ENCODE data around the gene RING1. TPM values are rescaled to one million over a fixed set of nuclear protein-coding genes. Genes with fewer than 3 reads are reported as not detected.

Gene RING1
- total RNA-seq, 5 donors from 2014 or later (not counting 1 experiment from before 2014, with no cell fraction given) = 37.7 to 43.8 (median 42.6) TPM

DNA sequence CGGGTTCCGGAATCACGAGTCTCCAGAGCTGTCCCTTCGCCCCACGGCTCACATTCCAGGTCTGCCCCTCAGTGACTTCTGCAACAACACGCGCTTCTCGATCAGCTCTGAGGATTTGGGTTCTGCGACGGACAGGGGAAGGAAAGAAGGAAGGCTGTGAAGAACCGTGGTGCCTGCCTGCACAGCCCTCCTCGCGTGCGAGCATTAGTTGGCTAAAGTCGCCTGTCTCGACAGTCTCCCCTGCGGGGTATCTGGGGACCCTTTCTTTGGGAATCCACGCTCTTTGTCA lies 40.3 kb downstream of the RING1 start:
- no peaks in the 10 kb centered on the region for H3K27me3 Mint-ChIP-seq
- Histone ChIP-seq H3K4me1 (ENCODE audit: control insufficient read depth in 1 of 2, extremely low read depth in 1 of 2, insufficient read depth in 2 of 2, low read length in 2 of 2) (peaks cover 19 to 31% of the 10 kb centered on the region in 2 experiments), H3K9me3 (no peaks in the 10 kb centered on the region), H3K4me3 (ENCODE audit: control insufficient read depth in 1 of 2, extremely low read depth in 1 of 2, low read length in 1 of 2) (peak overlapping the region; percentile 58 to 83), H3K27me3 (replicated peaks in 1 of 2; ENCODE audit: control insufficient read depth in 2 of 2, extremely low read depth in 1 of 2, insufficient read depth in 2 of 2, low read length in 1 of 2) (peaks cover 0 to 2% of the 10 kb centered on the region in 2 experiments), H3K36me3 (ENCODE audit: control insufficient read depth in 2 of 2, extremely low read depth in 1 of 2, insufficient read depth in 1 of 2, low read length in 1 of 2) (peaks cover 0 to 16% of the 10 kb centered on the region in 2 donors), H3K27ac (ENCODE audit: low read length) (peak overlapping the region; percentile 95)
- no peaks in the 10 kb centered on the region for H3K9me3 Mint-ChIP-seq
- H3K4me3 Mint-ChIP-seq = peak overlapping the region; percentile 87 to 97 (median 87)
- peak overlapping the region; percentile 98 for H3K27ac Mint-ChIP-seq
- ChIA-PET CTCF (interaction anchor here in 1 of 2 donors (0.6 to 2.3 kb wide), 28 partner anchors 12 to 380 kb away, joined by 3 to 16 read pairs (median 6); partner anchors contain the start of genes HLA-DPA1, HLA-DPB1, HSD17B8 and PFDN6), POLR2A (interaction anchor here (0.6 to 1.1 kb wide), 3 partner anchors 23 to 75 kb away, joined by 3 to 4 read pairs (median 3); no protein-coding TSS in a partner anchor)
- WGBS (ENCODE audit: insufficient coverage) = 0% methylated on average over 18 of the region's 18 CpGs
- peaks cover 38 to 39% (median 39%) of the 10 kb centered on the region in 3 donors for H3K4me1 Mint-ChIP-seq
- ATAC-seq (replicated peaks in 1 of 4) (peak; percentile 12 to 34 (median 20)), DNase-seq (peak in 6 of 35 experiments; percentile 34 to 56 (median 45))
- H3K36me3 Mint-ChIP-seq = peaks cover 5% of the 10 kb centered on the region

- CTCF ChIA-PET = interaction anchor here in 1 of 2 donors (0.6 to 2.3 kb wide), 28 partner anchors 11 to 381 kb away, joined by 3 to 16 read pairs (median 5); partner anchors contain the start of genes HLA-DPB1, HSD17B8, PFDN6 and RGL2
- peaks cover 38 to 39% (median 39%) of the 10 kb centered on the region in 3 donors for H3K4me1 Mint-ChIP-seq
- 1% methylated on average over 51 of the region's 58 CpGs for WGBS (ENCODE audit: insufficient coverage)
- peak; percentile 91 to 99 (median 94) for DNase-seq
- peak overlapping the region; percentile 87 to 97 (median 87) for H3K4me3 Mint-ChIP-seq
- Histone ChIP-seq H3K27me3 (replicated peaks in 1 of 2; ENCODE audit: control insufficient read depth in 2 of 2, extremely low read depth in 1 of 2, insufficient read depth in 2 of 2, low read length in 1 of 2) (peaks cover 0 to 2% of the 10 kb centered on the region in 2 experiments), H3K36me3 (ENCODE audit: control insufficient read depth in 2 of 2, extremely low read depth in 1 of 2, insufficient read depth in 1 of 2, low read length in 1 of 2) (peaks cover 0 to 16% of the 10 kb centered on the region in 2 donors), H3K27ac (ENCODE audit: low read length) (peak overlapping the region; percentile 95), H3K4me1 (ENCODE audit: control insufficient read depth in 1 of 2, extremely low read depth in 1 of 2, insufficient read depth in 2 of 2, low read length in 2 of 2) (peaks cover 19 to 31% of the 10 kb centered on the region in 2 experiments), H3K4me3 (ENCODE audit: control insufficient read depth in 1 of 2, extremely low read depth in 1 of 2, low read length in 1 of 2) (peak overlapping the region; percentile 58 to 83), H3K9me3 (no peaks in the 10 kb centered on the region)
- POLR2A ChIA-PET = interaction anchor here (0.6 to 1.1 kb wide), 5 partner anchors 22 to 277 kb away, joined by 3 read pairs; no protein-coding TSS in a partner anchor
- H3K27me3 Mint-ChIP-seq = no peaks in the 10 kb centered on the region
- H3K27ac Mint-ChIP-seq = peak overlapping the region; percentile 98
- ATAC-seq (replicated peaks in 1 of 4) = peak; percentile 87 to 90 (median 90)
- H3K36me3 Mint-ChIP-seq = peaks cover 5% of the 10 kb centered on the region
- no peaks in the 10 kb centered on the region for H3K9me3 Mint-ChIP-seq
Measured at GRCh38 chr6:33248932-33249731, 40.8 kb downstream of the RING1 start.

GRCh38 chr6:33249732-33250630 lies 41.7 kb downstream of the RING1 start:
- CTCF ChIA-PET = interaction anchor here in 1 of 2 donors (1.0 to 2.3 kb wide), 14 partner anchors 14 to 316 kb away, joined by 3 to 16 read pairs (median 8); partner anchors contain the start of genes RGL2, RING1, RPS18 and VPS52
- Mint-ChIP-seq H3K9me3 (no peaks in the 10 kb centered on the region), H3K27ac (peak overlapping the region; percentile 98), H3K4me3 (peak overlapping the region; percentile 87 to 97 (median 87)), H3K27me3 (no peaks in the 10 kb centered on the region), H3K4me1 (peaks cover 38 to 39% (median 39%) of the 10 kb centered on the region in 3 donors), H3K36me3 (peaks cover 5% of the 10 kb centered on the region)
- Histone ChIP-seq H3K36me3 (ENCODE audit: control insufficient read depth in 2 of 2, extremely low read depth in 1 of 2, insufficient read depth in 1 of 2, low read length in 1 of 2) (peaks cover 0 to 16% of the 10 kb centered on the region in 2 donors), H3K4me3 (ENCODE audit: control insufficient read depth in 1 of 2, extremely low read depth in 1 of 2, low read length in 1 of 2) (peak overlapping the region; percentile 58 to 83), H3K27me3 (replicated peaks in 1 of 2; ENCODE audit: control insufficient read depth in 2 of 2, extremely low read depth in 1 of 2, insufficient read depth in 2 of 2, low read length in 1 of 2) (peaks cover 0 to 2% of the 10 kb centered on the region in 2 experiments), H3K9me3 (no peaks in the 10 kb centered on the region), H3K27ac (ENCODE audit: low read length) (peak overlapping the region; percentile 95), H3K4me1 (ENCODE audit: control insufficient read depth in 1 of 2, extremely low read depth in 1 of 2, insufficient read depth in 2 of 2, low read length in 2 of 2) (peaks cover 19 to 31% of the 10 kb centered on the region in 2 experiments)
- 26% methylated on average over 11 of the region's 15 CpGs for WGBS (ENCODE audit: insufficient coverage)
- POLR2A ChIA-PET = interaction anchor here in 1 of 2 donors (0.7 to 1.0 kb wide), 3 partner anchors 51 to 278 kb away, joined by 3 read pairs; no protein-coding TSS in a partner anchor
- DNase-seq (no peak), ATAC-seq (replicated peaks in 1 of 4) (no peak)

DNA sequence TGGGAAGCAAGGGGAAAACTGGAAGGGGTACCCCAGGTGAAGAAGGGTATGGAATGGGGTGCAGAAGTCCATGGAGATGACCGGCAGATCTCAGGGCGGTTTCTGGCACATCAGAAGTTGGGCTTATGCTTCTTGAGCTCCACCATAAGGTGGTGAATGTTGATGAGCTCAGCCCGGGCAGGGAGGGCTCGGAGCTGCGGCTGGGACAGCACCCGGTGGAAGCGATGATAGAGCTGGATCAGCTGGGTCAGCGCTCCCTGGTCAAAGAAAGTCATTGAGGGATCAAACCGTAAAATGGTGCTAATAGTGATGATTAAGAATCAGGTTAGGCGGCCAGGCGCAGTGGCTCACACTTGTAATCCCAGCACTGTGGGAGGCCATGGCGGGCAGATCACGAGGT lies 42.4 kb downstream of the RING1 start:
- H3K36me3 ChIP-seq (ENCODE audit: control insufficient read depth in 2 of 2, extremely low read depth in 1 of 2, insufficient read depth in 1 of 2, low read length in 1 of 2) = peaks cover 0 to 19% of the 10 kb centered on the region in 2 donors
- H3K4me1 ChIP-seq (ENCODE audit: control insufficient read depth in 1 of 2, extremely low read depth in 1 of 2, insufficient read depth in 2 of 2, low read length in 2 of 2) = peaks cover 19 to 31% of the 10 kb centered on the region in 2 experiments
- 100% methylated on average over 2 of the region's 13 CpGs for WGBS (ENCODE audit: insufficient coverage)
- H3K27ac Mint-ChIP-seq = peak overlapping the region; percentile 98
- H3K9me3 ChIP-seq = no peaks in the 10 kb centered on the region
- H3K27me3 Mint-ChIP-seq = no peaks in the 10 kb centered on the region
- H3K4me1 Mint-ChIP-seq = peaks cover 38 to 39% (median 39%) of the 10 kb centered on the region in 3 donors
- H3K27me3 ChIP-seq (replicated peaks in 1 of 2; ENCODE audit: control insufficient read depth in 2 of 2, extremely low read depth in 1 of 2, insufficient read depth in 2 of 2, low read length in 1 of 2) = peaks cover 0 to 2% of the 10 kb centered on the region in 2 experiments
- peak overlapping the region; percentile 87 to 97 (median 87) for H3K4me3 Mint-ChIP-seq
- POLR2A ChIA-PET = interaction anchor here in 1 of 2 donors (0.8 kb wide), 1 partner anchor 93 kb away, joined by 3 read pairs; no protein-coding TSS in a partner anchor
- ATAC-seq (replicated peaks in 1 of 4) (no peak), DNase-seq (no peak)
- peaks cover 5% of the 10 kb centered on the region for H3K36me3 Mint-ChIP-seq
- no peaks in the 10 kb centered on the region for H3K9me3 Mint-ChIP-seq
- H3K4me3 ChIP-seq (ENCODE audit: control insufficient read depth in 1 of 2, extremely low read depth in 1 of 2, low read length in 1 of 2) = no peak overlapping the region
- no peak overlapping the region for H3K27ac ChIP-seq (ENCODE audit: low read length)
- CTCF ChIA-PET = no interaction called here

- Mint-ChIP-seq H3K4me1 (peaks cover 38 to 39% (median 39%) of the 10 kb centered on the region in 3 donors), H3K36me3 (peaks cover 5% of the 10 kb centered on the region), H3K27me3 (no peaks in the 10 kb centered on the region), H3K27ac (peak overlapping the region; percentile 36 to 77), H3K9me3 (no peaks in the 10 kb centered on the region), H3K4me3 (peak overlapping the region in 2 of 3 donors; percentile 3 to 15)
- Histone ChIP-seq H3K27me3 (replicated peaks in 1 of 2; ENCODE audit: control insufficient read depth in 2 of 2, extremely low read depth in 1 of 2, insufficient read depth in 2 of 2, low read length in 1 of 2) (no peaks in the 10 kb centered on the region), H3K4me1 (ENCODE audit: control insufficient read depth in 1 of 2, extremely low read depth in 1 of 2, insufficient read depth in 2 of 2, low read length in 2 of 2) (peaks cover 19 to 31% of the 10 kb centered on the region in 2 experiments), H3K36me3 (ENCODE audit: control insufficient read depth in 2 of 2, extremely low read depth in 1 of 2, insufficient read depth in 1 of 2, low read length in 1 of 2) (peaks cover 0 to 19% of the 10 kb centered on the region in 2 donors), H3K4me3 (ENCODE audit: control insufficient read depth in 1 of 2, extremely low read depth in 1 of 2, low read length in 1 of 2) (no peak overlapping the region), H3K27ac (ENCODE audit: low read length) (no peak overlapping the region), H3K9me3 (no peaks in the 10 kb centered on the region)
- CTCF ChIA-PET = no interaction called here
- no peak for DNase-seq
- POLR2A ChIA-PET = no interaction called here
- no peak for ATAC-seq (replicated peaks in 1 of 4)
- 72% methylated on average over 6 of the region's 6 CpGs for WGBS (ENCODE audit: insufficient coverage)
Measured at GRCh38 chr6:33251395-33252012, 43.2 kb downstream of the RING1 start.
